ENCODE results near the gene ZNF789. TPM values are rescaled to one million over a fixed set of nuclear protein-coding genes. Genes with fewer than 3 reads are reported as not detected.
A peak's percentile ranks its signal among the peaks of the same experiment; 100 is the strongest.

ZNF789 gene
- total RNA-seq, 1 donor from 2014 or later: 27.2 TPM

- TF ChIP-seq CTCF (IDR thresholded peaks at IDR 0.05; ENCODE audit: unreplicated experiment): no peak
- no peak overlapping the region for H3K4me3 Mint-ChIP-seq
- no peaks in the 10 kb centered on the region for H3K27me3 Mint-ChIP-seq (ENCODE audit: low read depth)
- no peak for DNase-seq (ENCODE audit: low spot score in 2 of 2, unreplicated experiment in 2 of 2)
- H3K36me3 Mint-ChIP-seq: peaks cover 46% of the 10 kb centered on the region
- no peaks in the 10 kb centered on the region for H3K4me1 Mint-ChIP-seq
- H3K9me3 Mint-ChIP-seq: peaks cover 18% of the 10 kb centered on the region
- no peak overlapping the region for H3K27ac Mint-ChIP-seq
Observed at GRCh38 chr7:99490878-99491277, 18.2 kb downstream of the ZNF789 start.

GRCh38 chr7:99493823-99494222 lies 21.1 kb downstream of the ZNF789 start:
- Mint-ChIP-seq H3K27ac (no peak overlapping the region), H3K9me3 (peaks cover 18% of the 10 kb centered on the region)

GRCh38 chr7:99497766-99498545 lies 25.3 kb downstream of the ZNF789 start:
- no peak for TF ChIP-seq CTCF (IDR thresholded peaks at IDR 0.05; ENCODE audit: unreplicated experiment)
- Mint-ChIP-seq H3K27ac (peak overlapping the region; percentile 40), H3K36me3 (peaks cover 30% of the 10 kb centered on the region), H3K9me3 (peaks cover 11% of the 10 kb centered on the region), H3K27me3 (ENCODE audit: low read depth) (no peaks in the 10 kb centered on the region), H3K4me1 (peaks cover 25% of the 10 kb centered on the region), H3K4me3 (peak overlapping the region; percentile 99)
- no peak for DNase-seq (ENCODE audit: low spot score in 2 of 2, unreplicated experiment in 2 of 2)

More at GRCh38 chr7:99493823-99494222, 21.1 kb downstream of the ZNF789 start:
- peaks cover 51% of the 10 kb centered on the region for H3K36me3 Mint-ChIP-seq
- no peak for DNase-seq (ENCODE audit: low spot score in 2 of 2, unreplicated experiment in 2 of 2)
- H3K27me3 Mint-ChIP-seq (ENCODE audit: low read depth): no peaks in the 10 kb centered on the region
- no peak overlapping the region for H3K4me3 Mint-ChIP-seq
- H3K4me1 Mint-ChIP-seq: peaks cover 13% of the 10 kb centered on the region
- no peak for TF ChIP-seq CTCF (IDR thresholded peaks at IDR 0.05; ENCODE audit: unreplicated experiment)

- TF ChIP-seq CTCF (IDR thresholded peaks at IDR 0.05; ENCODE audit: unreplicated experiment): no peak
- Mint-ChIP-seq H3K36me3 (peaks cover 24% of the 10 kb centered on the region), H3K9me3 (peaks cover 9% of the 10 kb centered on the region), H3K4me1 (peaks cover 25% of the 10 kb centered on the region), H3K27me3 (ENCODE audit: low read depth) (no peaks in the 10 kb centered on the region), H3K4me3 (peak overlapping the region; percentile 99), H3K27ac (peak overlapping the region; percentile 81)
- DNase-seq (ENCODE audit: low spot score in 2 of 2, unreplicated experiment in 2 of 2): no peak
Observed at GRCh38 chr7:99498546-99498944, 25.9 kb downstream of the ZNF789 start.

GRCh38 chr7:99499371-99499720 lies 26.7 kb downstream of the ZNF789 start:
- H3K27ac Mint-ChIP-seq: peak overlapping the region; percentile 100
- H3K4me3 Mint-ChIP-seq: peak overlapping the region; percentile 99
- peaks cover 25% of the 10 kb centered on the region for H3K4me1 Mint-ChIP-seq
- no peaks in the 10 kb centered on the region for H3K27me3 Mint-ChIP-seq (ENCODE audit: low read depth)
- TF ChIP-seq CTCF (IDR thresholded peaks at IDR 0.05; ENCODE audit: unreplicated experiment): no peak
- H3K36me3 Mint-ChIP-seq: peaks cover 16% of the 10 kb centered on the region
- no peak for DNase-seq (ENCODE audit: low spot score in 2 of 2, unreplicated experiment in 2 of 2)
- H3K9me3 Mint-ChIP-seq: peaks cover under 1% of the 10 kb centered on the region
